ENCODE measurements around the gene DNAH11. TPM values are rescaled to one million over a fixed set of nuclear protein-coding genes. Genes with fewer than 3 reads are reported as not detected.
"Not testable (repeated sequence)": the region's sequence is repeated elsewhere in the genome, so short reads cannot be mapped to it uniquely, and the experiment has no call there.

DNAH11 gene
- total RNA-seq, 1 experiment from 2014 or later = 0.54 TPM

GRCh38 chr7:21844742-21845141 lies 301.9 kb downstream of the DNAH11 start:
- ChIA-PET POLR2A (ENCODE audit: low non-redundant PET) (no interaction called here), CTCF (no interaction called here)
- H3K4me3 ChIP-seq (ENCODE audit: low read depth, low read length, poor library complexity, severe bottlenecking) = no peak overlapping the region
- no peaks in the 10 kb centered on the region for H3K4me1 ChIP-seq (ENCODE audit: insufficient read depth, low read length, poor library complexity, severe bottlenecking)
- no peak overlapping the region for H3K27ac ChIP-seq (ENCODE audit: low read depth, low read length, poor library complexity, severe bottlenecking)
- H3K36me3 ChIP-seq (ENCODE audit: insufficient read depth, low read length, poor library complexity, severe bottlenecking) = no peaks in the 10 kb centered on the region
- intact Hi-C loops (cut with micrococcal nuclease; ENCODE audit: unreplicated experiment) = no loop called here
- no peaks in the 10 kb centered on the region for H3K27me3 ChIP-seq (replicated peaks; ENCODE audit: insufficient read depth, low read depth, low read length, poor library complexity)
- no TSS peak for BruUV-seq (replicated peaks)
- H3K9me3 ChIP-seq (ENCODE audit: low read depth, low read length, poor library complexity, severe bottlenecking) = no peaks in the 10 kb centered on the region
- TF ChIP-seq EZH2 (IDR thresholded peaks at IDR 0.05; ENCODE audit: borderline replicate concordance, low read depth, low read length, poor library complexity, severe bottlenecking) (no peak), CTCF (conservative IDR thresholded peaks at IDR 0.05; ENCODE audit: low read depth, low read length) (no peak)
- no peak for DNase-seq (ENCODE audit: low spot score)

GRCh38 chr7:21850531-21851285 lies 307.9 kb downstream of the DNAH11 start:
- POLR2A ChIA-PET (ENCODE audit: low non-redundant PET) = no interaction called here
- Histone ChIP-seq H3K4me3 (ENCODE audit: low read depth, low read length, poor library complexity, severe bottlenecking) (no peak overlapping the region), H3K27ac (ENCODE audit: low read depth, low read length, poor library complexity, severe bottlenecking) (no peak overlapping the region), H3K9me3 (ENCODE audit: low read depth, low read length, poor library complexity, severe bottlenecking) (peaks cover 4% of the 10 kb centered on the region), H3K4me1 (ENCODE audit: insufficient read depth, low read length, poor library complexity, severe bottlenecking) (no peaks in the 10 kb centered on the region), H3K36me3 (ENCODE audit: insufficient read depth, low read length, poor library complexity, severe bottlenecking) (no peaks in the 10 kb centered on the region), H3K27me3 (replicated peaks; ENCODE audit: insufficient read depth, low read depth, low read length, poor library complexity) (no peaks in the 10 kb centered on the region)
- DNase-seq (ENCODE audit: low spot score) = peak; percentile 70
- CTCF ChIA-PET = interaction anchor here (0.7 kb wide), 1 partner anchor 872 kb away, joined by 5 read pairs; no protein-coding TSS in a partner anchor
- no TSS peak for BruUV-seq (replicated peaks)
- no peak for TF ChIP-seq EZH2 (IDR thresholded peaks at IDR 0.05; ENCODE audit: borderline replicate concordance, low read depth, low read length, poor library complexity, severe bottlenecking)
- TF ChIP-seq CTCF (conservative IDR thresholded peaks at IDR 0.05; ENCODE audit: low read depth, low read length) = no peak
- intact Hi-C loops (cut with micrococcal nuclease; ENCODE audit: unreplicated experiment) = no loop called here

GRCh38 chr7:21851559-21851967 lies 308.7 kb downstream of the DNAH11 start:
- intact Hi-C loops (cut with micrococcal nuclease; ENCODE audit: unreplicated experiment) = no loop called here
- ChIA-PET CTCF (no interaction called here), POLR2A (ENCODE audit: low non-redundant PET) (interaction anchor here (0.6 kb wide), 1 partner anchor 93 kb away, joined by 3 read pairs; no protein-coding TSS in a partner anchor)
- Histone ChIP-seq H3K27ac (ENCODE audit: low read depth, low read length, poor library complexity, severe bottlenecking) (no peak overlapping the region), H3K36me3 (ENCODE audit: insufficient read depth, low read length, poor library complexity, severe bottlenecking) (no peaks in the 10 kb centered on the region), H3K4me3 (ENCODE audit: low read depth, low read length, poor library complexity, severe bottlenecking) (no peak overlapping the region), H3K4me1 (ENCODE audit: insufficient read depth, low read length, poor library complexity, severe bottlenecking) (no peaks in the 10 kb centered on the region), H3K27me3 (replicated peaks; ENCODE audit: insufficient read depth, low read depth, low read length, poor library complexity) (no peaks in the 10 kb centered on the region), H3K9me3 (ENCODE audit: low read depth, low read length, poor library complexity, severe bottlenecking) (peaks cover 4% of the 10 kb centered on the region)
- no TSS peak for BruUV-seq (replicated peaks)
- DNase-seq (ENCODE audit: low spot score) = no peak
- TF ChIP-seq CTCF (conservative IDR thresholded peaks at IDR 0.05; ENCODE audit: low read depth, low read length) (no peak), EZH2 (IDR thresholded peaks at IDR 0.05; ENCODE audit: borderline replicate concordance, low read depth, low read length, poor library complexity, severe bottlenecking) (no peak)

- H3K9me3 ChIP-seq (ENCODE audit: low read depth, low read length, poor library complexity, severe bottlenecking); DNase-seq (ENCODE audit: low spot score); H3K27me3 ChIP-seq (replicated peaks; ENCODE audit: insufficient read depth, low read depth, low read length, poor library complexity); H3K36me3 ChIP-seq (ENCODE audit: insufficient read depth, low read length, poor library complexity, severe bottlenecking); BruUV-seq (replicated peaks); CTCF ChIA-PET; H3K4me3 ChIP-seq (ENCODE audit: low read depth, low read length, poor library complexity, severe bottlenecking); POLR2A ChIA-PET (ENCODE audit: low non-redundant PET): not testable (repeated sequence)
- H3K4me1 ChIP-seq (ENCODE audit: insufficient read depth, low read length, poor library complexity, severe bottlenecking) = peaks cover 65% of the 10 kb centered on the region
- intact Hi-C loops (cut with micrococcal nuclease; ENCODE audit: unreplicated experiment) = loop anchor here (5.0 kb wide), 2 partner anchors 47 to 77 kb away; no protein-coding TSS in a partner anchor
- H3K27ac ChIP-seq (ENCODE audit: low read depth, low read length, poor library complexity, severe bottlenecking) = peak overlapping the region; percentile 72
These were observed 322.9 kb downstream of the DNAH11 start for GRCh38 chr7:21865631-21866204.
